Measurements from ENCODE around the gene BACE2.
"Not testable (repeated sequence)": the region's sequence is repeated elsewhere in the genome, so short reads cannot be mapped to it uniquely, and the experiment has no call there.

The BACE2 gene

DNA sequence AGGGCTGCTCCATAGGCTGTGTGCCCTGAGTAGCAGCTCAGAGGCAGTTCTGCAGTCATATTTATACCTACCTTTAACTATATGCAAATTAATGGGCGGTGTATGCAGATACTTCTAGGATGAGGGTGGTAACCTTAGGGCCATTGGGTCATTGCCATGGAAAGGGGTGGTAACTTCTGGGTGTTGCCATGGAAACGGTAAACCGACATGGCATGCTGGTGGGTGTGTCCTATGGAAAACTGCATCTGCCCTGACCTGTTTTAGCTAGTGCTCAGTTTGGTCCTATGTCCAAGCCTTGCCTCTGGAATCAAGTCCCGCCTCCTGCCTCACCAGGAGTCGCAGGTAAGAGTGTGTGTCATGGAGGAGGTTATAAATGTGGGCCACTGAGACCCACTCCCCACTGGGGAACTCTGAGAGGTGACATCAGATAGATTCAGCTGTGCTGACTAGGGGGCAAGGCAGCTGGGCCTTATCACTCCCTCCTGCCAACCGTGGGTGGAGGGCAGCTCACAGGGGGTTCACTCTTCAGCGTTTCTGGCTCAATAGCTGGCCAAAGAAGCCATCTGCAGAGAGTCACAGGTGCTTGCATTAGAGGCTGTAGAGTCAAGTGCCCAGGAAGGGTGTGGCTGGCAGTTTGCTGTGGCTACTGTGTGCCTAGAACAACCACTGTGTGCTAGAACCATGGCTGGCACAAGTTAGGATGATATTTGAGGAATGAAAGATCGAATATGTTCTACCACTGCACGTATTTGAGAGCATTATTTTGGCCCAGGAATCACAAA is 19.0 kb downstream of the BACE2 start:
- ChIA-PET POLR2A (no interaction called here), CTCF (no interaction called here)
- no peak for DNase-seq (ENCODE audit: extremely low spot score)
- no peak for TF ChIP-seq PKNOX1 (IDR thresholded peaks at IDR 0.05)
- no peak for TF ChIP-seq FOXM1 (IDR thresholded peaks at IDR 0.05; ENCODE audit: borderline replicate concordance)
- TF ChIP-seq BHLHE40 (IDR thresholded peaks at IDR 0.05; ENCODE audit: borderline replicate concordance): no peak

- no peak for DNase-seq (ENCODE audit: extremely low spot score)
- POLR2A ChIA-PET: no interaction called here
- CTCF ChIA-PET: no interaction called here
- TF ChIP-seq FOXM1 (IDR thresholded peaks at IDR 0.05; ENCODE audit: borderline replicate concordance) (no peak), LEF1 (IDR thresholded peaks at IDR 0.05; ENCODE audit: borderline replicate concordance) (no peak), PKNOX1 (IDR thresholded peaks at IDR 0.05) (no peak), HDGF (IDR thresholded peaks at IDR 0.05; ENCODE audit: borderline replicate concordance) (no peak), SP1 (IDR thresholded peaks at IDR 0.05) (no peak), TARDBP (IDR thresholded peaks at IDR 0.05) (no peak), FOXK2 (IDR thresholded peaks at IDR 0.05) (no peak)
Observed at GRCh38 chr21:41187537-41188025, 19.6 kb downstream of the BACE2 start.

GRCh38 chr21:41188486-41189149 is 20.7 kb downstream of the BACE2 start:
- ChIA-PET CTCF (no interaction called here), POLR2A (no interaction called here)
- TF ChIP-seq BHLHE40 (IDR thresholded peaks at IDR 0.05; ENCODE audit: borderline replicate concordance) (no peak), PKNOX1 (IDR thresholded peaks at IDR 0.05) (no peak)
- DNase-seq (ENCODE audit: extremely low spot score): no peak

DNA sequence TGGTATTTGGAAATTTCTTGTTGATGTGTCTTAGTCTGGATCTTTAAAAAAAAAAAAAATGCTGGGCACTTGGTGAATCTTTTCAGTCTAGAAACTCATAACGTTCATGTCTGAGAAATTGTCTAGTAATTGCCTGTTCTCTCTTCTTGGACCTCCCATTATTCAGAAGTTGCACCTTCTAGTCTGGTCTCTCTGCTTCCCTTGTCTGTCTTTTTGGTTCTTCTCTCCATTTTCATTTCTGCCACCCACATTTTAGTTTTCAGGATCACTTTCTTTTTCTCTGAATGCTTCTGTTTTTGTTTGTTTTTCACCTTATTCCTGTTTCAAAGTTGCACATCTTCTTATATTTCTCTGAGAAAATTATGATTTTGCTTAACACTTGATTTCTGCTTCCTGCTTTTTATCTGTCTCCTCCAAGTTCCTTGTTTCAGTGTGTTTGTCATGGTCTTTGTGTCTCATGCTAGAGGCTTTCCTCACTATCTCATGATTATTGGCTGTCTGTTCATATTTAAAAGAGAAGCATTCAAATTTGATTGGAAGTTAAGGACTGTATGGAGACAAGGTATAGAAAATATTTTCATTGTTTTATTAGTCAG is 21.3 kb downstream of the BACE2 start:
- POLR2A ChIA-PET: no interaction called here
- TF ChIP-seq HDGF (IDR thresholded peaks at IDR 0.05; ENCODE audit: borderline replicate concordance): no peak
- no peak for TF ChIP-seq FOXA1 (IDR thresholded peaks at IDR 0.05)
- no peak for TF ChIP-seq TARDBP (IDR thresholded peaks at IDR 0.05)
- TF ChIP-seq ZNF384 (IDR thresholded peaks at IDR 0.05): no peak
- TF ChIP-seq CTBP1 (IDR thresholded peaks at IDR 0.05; ENCODE audit: borderline replicate concordance): no peak
- TF ChIP-seq L3MBTL2 (conservative IDR thresholded peaks at IDR 0.05): no peak
- TF ChIP-seq ELF4 (IDR thresholded peaks at IDR 0.05): no peak
- TF ChIP-seq PKNOX1 (IDR thresholded peaks at IDR 0.05): no peak
- no peak for TF ChIP-seq ARNT (IDR thresholded peaks at IDR 0.05)
- no peak for TF ChIP-seq NFRKB (IDR thresholded peaks at IDR 0.05)
- no peak for TF ChIP-seq LEF1 (IDR thresholded peaks at IDR 0.05; ENCODE audit: borderline replicate concordance)
- CTCF ChIA-PET: no interaction called here
- no peak for DNase-seq (ENCODE audit: extremely low spot score)

DNA sequence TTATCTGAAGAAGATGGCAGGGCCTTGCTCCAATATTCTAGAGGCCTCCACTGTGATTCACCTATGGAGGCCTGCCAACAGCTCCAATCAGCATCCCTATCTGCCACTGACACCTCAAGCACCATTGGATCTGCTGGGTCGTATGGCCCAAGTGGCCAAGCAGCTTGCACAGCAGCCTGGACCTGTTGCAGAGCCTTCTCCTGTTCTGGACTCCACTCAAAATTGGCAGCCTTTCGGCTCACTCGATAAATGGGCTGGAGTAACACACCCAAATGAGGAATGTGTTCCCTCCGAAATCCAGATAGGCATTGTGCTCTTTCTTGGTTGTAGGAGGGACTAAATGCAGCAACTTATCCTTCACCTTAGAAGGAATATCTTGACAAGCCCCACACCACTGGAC is 24.6 kb downstream of the BACE2 start:
- CTCF ChIA-PET; DNase-seq (ENCODE audit: extremely low spot score); POLR2A ChIA-PET: not testable (repeated sequence)

DNA sequence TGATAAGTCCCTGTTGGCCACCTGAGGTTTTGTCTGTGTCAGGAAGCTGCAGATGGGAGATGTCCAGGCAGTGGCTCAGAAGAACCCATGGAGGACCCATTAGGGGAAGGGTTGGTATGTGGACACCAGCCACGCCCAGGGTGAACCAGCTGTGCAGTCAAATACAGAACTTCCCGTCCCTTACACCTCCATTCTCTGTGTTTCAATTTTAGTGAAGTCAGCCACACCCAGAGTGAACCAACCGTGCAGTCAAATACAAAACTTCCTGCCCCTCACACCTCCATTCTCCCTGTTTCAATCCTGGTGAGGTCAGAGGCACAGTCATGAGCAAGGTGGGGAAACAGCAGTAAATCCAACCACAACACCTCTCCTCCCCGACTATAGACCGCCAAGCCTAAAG is 27.4 kb downstream of the BACE2 start:
- TF ChIP-seq SUZ12 (IDR thresholded peaks at IDR 0.05) (no peak), SP1 (IDR thresholded peaks at IDR 0.05) (no peak), CTBP1 (IDR thresholded peaks at IDR 0.05; ENCODE audit: borderline replicate concordance) (no peak), BHLHE40 (IDR thresholded peaks at IDR 0.05; ENCODE audit: borderline replicate concordance) (no peak), ELF4 (IDR thresholded peaks at IDR 0.05) (no peak), FOXA1 (IDR thresholded peaks at IDR 0.05) (no peak)
- DNase-seq (ENCODE audit: extremely low spot score): no peak
- ChIA-PET POLR2A (no interaction called here), CTCF (no interaction called here)

- no peak for DNase-seq (ENCODE audit: extremely low spot score)
- CTCF ChIA-PET: no interaction called here
- TF ChIP-seq HDGF (IDR thresholded peaks at IDR 0.05; ENCODE audit: borderline replicate concordance) (no peak), FOXK2 (IDR thresholded peaks at IDR 0.05) (no peak), ZNF384 (IDR thresholded peaks at IDR 0.05) (no peak), TARDBP (IDR thresholded peaks at IDR 0.05) (no peak), BHLHE40 (IDR thresholded peaks at IDR 0.05; ENCODE audit: borderline replicate concordance) (no peak), SP1 (IDR thresholded peaks at IDR 0.05) (no peak)
- POLR2A ChIA-PET: no interaction called here
Observed at GRCh38 chr21:41196993-41197392, 29.0 kb downstream of the BACE2 start.
